CD4-positive, alpha-beta T cell treated with Interleukin-6 for 4 hours (primary cell): ENCODE measurements around the gene PDPR.
"Not testable (repeated sequence)": the region's sequence is repeated elsewhere in the genome, so short reads cannot be mapped to it uniquely, and the experiment has no call there.

ENCODE experiments used
- DNase-seq: peaks from one replicate; pipeline ENCODE4 v3.0.0-alpha.2; 2020; ENCODE audit warnings: mixed read lengths

Gene PDPR

GRCh38 chr16:70135796-70136195, 21.7 kb downstream of the PDPR start:
- not testable (repeated sequence) for DNase-seq

- DNase-seq: not testable (repeated sequence)
Measured at GRCh38 chr16:70136595-70136994, 22.5 kb downstream of the PDPR start.

- not testable (repeated sequence) for DNase-seq
Measured at GRCh38 chr16:70142739-70143138, 28.6 kb downstream of the PDPR start.

GRCh38 chr16:70143231-70143895, 29.2 kb downstream of the PDPR start:
- not testable (repeated sequence) for DNase-seq

- DNase-seq: not testable (repeated sequence)
Measured at GRCh38 chr16:70147853-70148252, 33.7 kb downstream of the PDPR start.

GRCh38 chr16:70148453-70148852, 34.3 kb downstream of the PDPR start:
- DNase-seq: not testable (repeated sequence)

- DNase-seq: not testable (repeated sequence)
Measured at GRCh38 chr16:70149296-70149695, 35.2 kb downstream of the PDPR start.

- no peak for DNase-seq
Measured at GRCh38 chr16:70151391-70151790, 37.3 kb downstream of the PDPR start.

GRCh38 chr16:70151941-70152509, 37.9 kb downstream of the PDPR start:
- no peak for DNase-seq

- no peak for DNase-seq
Measured at GRCh38 chr16:70152578-70153302, 38.6 kb downstream of the PDPR start.

- not testable (repeated sequence) for DNase-seq
Measured at GRCh38 chr16:70154736-70155135, 40.6 kb downstream of the PDPR start.

GRCh38 chr16:70156207-70156978, 42.3 kb downstream of the PDPR start:
- no peak for DNase-seq

- no peak for DNase-seq
Measured at GRCh38 chr16:70157105-70157476, 43.0 kb downstream of the PDPR start.

GRCh38 chr16:70157477-70158260, 43.5 kb downstream of the PDPR start:
- no peak for DNase-seq

GRCh38 chr16:70158261-70158939, 44.3 kb downstream of the PDPR start:
- DNase-seq: no peak

GRCh38 chr16:70159355-70160348, 45.5 kb downstream of the PDPR start:
- DNase-seq: no peak

GRCh38 chr16:70160388-70160787, 46.3 kb downstream of the PDPR start:
- DNase-seq: no peak

GRCh38 chr16:70160821-70161220, 46.7 kb downstream of the PDPR start:
- no peak for DNase-seq

- DNase-seq: no peak
Measured at GRCh38 chr16:70161350-70161749, 47.2 kb downstream of the PDPR start.

- no peak for DNase-seq
Measured at GRCh38 chr16:70162041-70162451, 47.9 kb downstream of the PDPR start.

GRCh38 chr16:70163596-70163995, 49.5 kb downstream of the PDPR start:
- no peak for DNase-seq
